Inflammatory macrophage treated with lipopolysaccharide for 4 hours (primary cell): ENCODE data around the gene CASZ1.
A peak's percentile ranks its signal among the peaks of the same experiment; 100 is the strongest.

Source experiments
- DNase-seq: peaks from one replicate; pipeline ENCODE4 v3.0.0-alpha.2; 2020

CASZ1 gene

GRCh38 chr1:10772711-10773110 lies 23.7 kb downstream of the CASZ1 start:
- no peak for DNase-seq

GRCh38 chr1:10771789-10772188 lies 24.7 kb downstream of the CASZ1 start:
- no peak for DNase-seq

DNA sequence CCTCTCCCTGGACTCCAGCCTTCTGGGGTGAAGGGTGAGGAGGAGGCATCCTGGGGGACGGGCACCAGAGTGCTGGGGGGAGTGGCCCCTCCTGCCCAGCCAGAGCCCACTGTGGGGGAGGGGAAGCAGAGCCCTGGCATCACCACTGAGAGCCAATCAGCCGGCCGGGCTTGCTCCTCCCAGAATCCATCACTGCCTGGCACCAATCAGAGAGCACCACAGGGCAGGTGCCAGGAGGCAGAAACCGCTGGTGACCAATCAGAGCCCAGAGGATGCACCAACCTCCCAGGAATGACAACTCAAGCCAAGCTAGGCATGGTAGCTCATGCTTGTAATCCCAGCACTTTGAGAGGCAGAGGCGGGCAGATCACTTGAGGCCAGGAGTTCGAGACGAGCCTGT lies 27.9 kb downstream of the CASZ1 start:
- DNase-seq: no peak

DNA sequence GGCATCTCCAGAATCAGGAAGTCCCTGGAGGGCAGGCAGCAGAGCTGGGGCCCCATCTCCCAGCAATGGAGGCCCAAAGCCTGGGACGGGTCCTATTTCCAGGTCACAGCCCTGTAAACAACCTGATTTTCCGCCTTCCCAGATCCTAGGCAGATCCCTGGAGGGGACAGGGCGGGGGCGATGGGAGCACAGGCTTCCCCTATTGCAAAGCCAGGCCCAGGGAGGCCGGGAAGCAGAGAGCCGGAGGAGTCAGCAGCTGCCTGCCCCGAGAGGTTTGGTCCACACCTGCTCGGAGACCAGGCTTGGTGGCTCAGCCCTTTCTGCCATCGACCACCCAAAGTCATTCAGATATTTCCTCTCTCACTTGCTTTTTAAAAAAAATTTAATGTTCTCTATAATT lies 29.2 kb downstream of the CASZ1 start:
- DNase-seq: no peak

DNA sequence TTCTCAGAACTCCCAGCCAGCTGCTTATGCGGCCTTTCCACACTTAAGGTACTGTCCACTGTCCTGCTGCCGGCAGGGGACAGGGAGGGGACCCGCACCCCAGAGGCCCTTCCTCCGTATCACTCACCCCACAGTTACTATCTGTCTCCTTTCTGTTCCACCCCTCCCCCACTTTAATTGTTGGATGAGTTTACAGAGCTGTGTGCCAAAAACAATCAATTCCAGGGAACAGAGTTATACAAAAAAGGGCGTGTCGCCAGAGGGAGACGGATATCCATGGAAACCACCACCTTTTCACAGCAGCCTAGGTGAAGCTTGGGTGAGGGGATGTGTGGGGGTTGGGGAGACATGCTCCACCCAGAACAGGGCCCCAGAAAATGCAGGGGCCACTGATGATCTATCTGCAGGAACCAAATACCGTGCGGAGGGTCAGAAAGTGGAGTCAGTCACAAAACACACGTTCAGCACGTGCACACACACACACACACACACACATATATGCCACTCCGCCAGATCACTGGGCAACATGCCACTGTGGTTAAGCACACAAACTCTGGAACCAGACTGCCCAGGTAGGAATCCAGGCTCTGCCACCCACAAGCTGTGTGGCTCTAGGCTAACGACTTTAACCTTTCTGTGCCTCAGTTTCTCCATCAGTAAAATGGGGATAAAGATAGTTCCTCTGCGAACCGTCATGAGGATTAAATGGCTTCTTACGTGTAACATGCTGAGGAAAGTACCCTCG lies 30.5 kb downstream of the CASZ1 start:
- no peak for DNase-seq

- DNase-seq: no peak
Observed at GRCh38 chr1:10765304-10765703, 31.1 kb downstream of the CASZ1 start.

- DNase-seq: no peak
Observed at GRCh38 chr1:10764296-10764798, 32.1 kb downstream of the CASZ1 start.

- DNase-seq: no peak
Observed at GRCh38 chr1:10762875-10763274, 33.6 kb downstream of the CASZ1 start.

- no peak for DNase-seq
Observed at GRCh38 chr1:10762153-10762523, 34.3 kb downstream of the CASZ1 start.

GRCh38 chr1:10761503-10762152 lies 34.8 kb downstream of the CASZ1 start:
- no peak for DNase-seq

DNA sequence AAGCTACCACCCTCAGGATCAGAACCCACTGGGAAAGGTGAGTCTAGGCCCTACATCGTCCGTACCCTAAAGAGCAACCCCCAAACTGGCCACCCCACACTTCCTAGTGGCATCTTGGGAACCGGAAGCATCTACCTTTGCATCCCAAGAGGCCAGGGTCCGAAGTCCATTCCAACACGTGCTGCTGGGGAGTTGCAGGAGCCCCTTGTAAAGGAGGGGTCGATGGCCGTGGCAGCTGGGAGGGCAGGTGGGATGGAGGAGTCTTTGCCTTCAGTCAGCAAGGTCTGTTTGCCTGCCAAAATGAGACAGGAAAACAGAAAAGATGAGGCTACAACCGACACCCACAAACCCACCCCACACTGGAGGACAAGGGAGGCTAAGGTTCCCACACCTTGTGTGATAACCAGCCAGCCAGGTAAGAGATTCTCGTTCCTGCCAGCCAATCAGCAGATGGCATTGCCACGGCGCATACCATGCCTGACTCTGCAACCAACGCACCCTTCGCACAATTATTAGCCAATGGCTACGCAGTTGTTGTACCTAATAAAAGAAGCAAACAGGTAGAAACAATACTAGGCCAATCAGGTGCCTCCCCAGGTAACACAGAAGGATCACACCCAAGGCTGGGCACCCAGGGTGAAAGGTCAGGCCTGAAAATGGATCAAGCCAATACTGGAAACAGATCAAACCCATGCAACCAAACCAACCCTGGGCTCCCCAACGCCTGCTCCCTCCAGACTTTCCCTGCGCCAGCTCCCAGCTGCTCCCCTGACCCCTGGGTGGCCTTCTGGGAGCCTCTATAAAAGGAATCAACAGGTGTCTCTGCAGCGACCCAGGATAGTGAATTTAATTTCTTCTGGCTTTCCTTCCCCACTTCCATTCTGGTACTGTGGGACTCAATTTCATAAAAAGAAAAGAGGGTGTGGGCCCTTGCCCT lies 35.6 kb downstream of the CASZ1 start:
- DNase-seq: no peak

GRCh38 chr1:10759413-10760200 lies 36.8 kb downstream of the CASZ1 start:
- DNase-seq: no peak

DNA sequence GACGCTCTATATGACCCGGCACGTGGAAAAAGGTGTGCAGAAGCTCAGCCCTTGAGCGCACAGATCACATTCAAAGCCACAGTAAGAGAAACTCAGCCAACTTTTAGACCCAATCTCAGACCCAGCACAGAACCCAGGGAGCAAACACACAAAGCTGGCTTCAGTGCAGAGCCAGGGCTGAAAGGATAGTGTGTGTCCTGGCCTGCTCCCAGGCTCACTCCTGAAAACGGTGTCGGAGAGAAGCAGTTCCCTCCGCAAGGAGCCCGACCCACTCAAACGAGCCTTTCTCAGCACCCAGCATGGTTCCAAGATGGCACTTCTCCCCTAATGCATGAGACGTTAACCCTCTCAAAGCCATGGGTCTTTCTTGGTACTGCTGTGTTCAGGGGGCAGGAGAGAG lies 39.6 kb downstream of the CASZ1 start:
- DNase-seq: no peak

- peak; percentile 76 for DNase-seq
Observed at GRCh38 chr1:10755970-10756521, 40.4 kb downstream of the CASZ1 start.

- no peak for DNase-seq
Observed at GRCh38 chr1:10754568-10755329, 41.7 kb downstream of the CASZ1 start.

DNA sequence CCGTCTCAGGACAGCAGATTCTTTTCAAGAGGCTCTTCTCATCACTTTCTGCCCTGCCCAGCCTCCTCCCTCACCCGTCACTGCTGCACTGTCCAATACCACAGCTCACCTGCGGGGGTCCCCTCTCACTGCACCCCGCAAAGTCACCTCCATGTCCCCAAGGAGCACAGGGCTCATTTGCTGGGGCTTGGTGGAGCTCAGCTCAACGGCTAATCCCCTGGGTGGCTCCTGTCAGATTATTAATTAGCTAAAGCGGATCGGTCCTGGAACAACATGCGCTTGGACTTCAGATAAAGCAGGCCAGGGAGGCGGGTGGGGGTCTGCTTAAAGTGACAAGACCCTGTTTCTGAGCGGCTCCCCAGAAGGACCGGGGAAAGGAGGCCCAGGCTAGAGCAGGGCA lies 43.1 kb downstream of the CASZ1 start:
- DNase-seq: no peak

- no peak for DNase-seq
Observed at GRCh38 chr1:10751561-10752085, 44.8 kb downstream of the CASZ1 start.

DNA sequence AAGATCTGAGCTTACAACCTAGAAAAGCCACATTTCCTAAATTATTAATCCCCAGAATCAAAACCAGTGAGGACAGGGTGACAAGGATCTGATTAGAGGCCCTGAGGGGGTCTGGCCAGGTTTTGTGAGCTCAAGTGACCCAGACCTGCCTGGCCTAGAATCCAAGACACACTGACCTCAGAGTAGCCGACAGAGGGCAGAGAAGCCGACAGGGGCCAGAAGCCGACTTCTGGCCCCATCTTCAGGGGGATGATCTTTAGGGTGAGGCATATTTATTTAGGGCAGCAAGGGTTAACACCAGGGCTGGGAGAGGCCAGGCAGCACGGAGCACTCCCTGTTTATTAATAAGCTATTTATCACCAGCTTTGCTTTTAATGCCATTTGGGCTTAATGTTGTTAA lies 45.3 kb downstream of the CASZ1 start:
- no peak for DNase-seq

GRCh38 chr1:10745886-10746455 lies 50.5 kb downstream of the CASZ1 start:
- DNase-seq: no peak

DNA sequence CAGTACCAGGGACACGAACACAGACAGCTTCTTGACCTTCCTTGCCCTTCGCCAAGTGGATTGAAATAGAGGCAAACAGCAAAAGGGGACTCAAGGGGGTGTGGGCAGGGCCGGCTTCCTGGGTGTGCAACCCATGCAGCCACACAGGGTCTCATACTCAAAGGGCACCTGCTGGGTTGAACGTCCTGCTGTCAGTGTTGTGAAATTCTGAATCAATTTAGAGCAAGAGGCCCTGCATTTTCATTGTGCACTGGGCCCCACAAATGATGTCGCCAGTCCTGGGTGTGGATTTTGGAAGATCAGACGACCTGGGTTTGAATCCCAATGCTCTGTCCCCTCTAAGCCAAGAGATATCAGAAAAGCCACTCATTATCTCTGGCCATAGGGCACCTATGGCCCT lies 51.1 kb downstream of the CASZ1 start:
- DNase-seq: no peak
